Left lung (tissue), 10 donors: Measurements from ENCODE around the gene CEP43. TPM values are rescaled to one million over a fixed set of nuclear protein-coding genes. Genes with fewer than 3 reads are reported as not detected.

ENCODE experiments used
- ATAC-seq: fragments of 200-7000 bp; cut with Tn5 transposase; one replicate; pipeline ENCODE4 v1.9.1; 2020; ENCODE audit warnings: moderate library complexity
- DNase-seq, 4 donors: peaks; one replicate each; pipeline ENCODE4 v3.0.0-alpha.2; 2013 to 2020
- H3K27ac ChIP-seq, 2 donors: fragments of 200-600 bp; sonication (generic) in 1 of 2; one replicate each; pipeline versions ENCODE4 v1.5.0 to v1.8.0; 2020 to 2021
- H3K27me3 ChIP-seq, 2 donors: fragments of 200-600 bp; sonication (generic) in 1 of 2; one replicate each; pipeline versions ENCODE4 v1.5.0 to v1.8.0; 2020 to 2021
- H3K36me3 ChIP-seq, 2 donors: fragments of 200-600 bp; sonication (generic) in 1 of 2; one replicate each; pipeline versions ENCODE4 v1.5.0 to v1.8.0; 2020 to 2021
- H3K4me1 ChIP-seq, 2 donors: fragments of 200-600 bp; one replicate each; pipeline ENCODE4 v1.8.0; 2021
- H3K4me3 ChIP-seq, 2 donors: fragments of 200-600 bp; sonication (generic) in 1 of 2; one replicate each; pipeline versions ENCODE4 v1.5.0 to v1.8.0; 2020 to 2021; ENCODE audit warnings: mild to moderate bottlenecking in 1 of 2
- H3K9me3 ChIP-seq, 2 donors: fragments of 200-600 bp; sonication (generic) in 1 of 2; one replicate each; pipeline versions ENCODE4 v1.5.0 to v1.8.0; 2020 to 2021
- intact Hi-C, 2 donors: fragments of 100-400 bp; cut with DNase I; formaldehyde crosslinking; loops; one replicate each; pipeline versions ENCODE4 v1.11.2 to v1.14.2; 2022
- polyA plus RNA-seq, 6 donors: library from polyadenylated mRNA; unstranded; fragments of 120-200 nt; gene quantifications; one replicate each; pipeline ENCODE4 v1.2.1, GENCODE V29; 2013; ENCODE audit not compliant: insufficient read length in 6 of 6
- total RNA-seq, 2 donors: library from RNA; stranded (reverse); fragmentation: NEBNext Ultra II Directional; extraction: Animal tissue kit (Norgen Biotek cat#: 25700); gene quantifications; one replicate each; pipeline ENCODE4 v1.2.1, GENCODE V29; 2021
- TF ChIP-seq, protein P1 (sequence below), 2 donors: fragments of 200-600 bp; sonication (generic) in 1 of 2; IDR thresholded peaks; one replicate each; pipeline versions ENCODE4 v1.5.0 to v1.8.0; 2021; ENCODE audit warnings: antibody characterized with exemption in 2 of 2
- donor health status: DM: no; HTN: yes; CAD: no.
- donor health status: DM: no; HTN: no; CAD: no.

The CEP43 gene
- total and polyA plus RNA-seq, 8 donors = 15.3 to 50.6 (median 45.3) TPM

DNA sequence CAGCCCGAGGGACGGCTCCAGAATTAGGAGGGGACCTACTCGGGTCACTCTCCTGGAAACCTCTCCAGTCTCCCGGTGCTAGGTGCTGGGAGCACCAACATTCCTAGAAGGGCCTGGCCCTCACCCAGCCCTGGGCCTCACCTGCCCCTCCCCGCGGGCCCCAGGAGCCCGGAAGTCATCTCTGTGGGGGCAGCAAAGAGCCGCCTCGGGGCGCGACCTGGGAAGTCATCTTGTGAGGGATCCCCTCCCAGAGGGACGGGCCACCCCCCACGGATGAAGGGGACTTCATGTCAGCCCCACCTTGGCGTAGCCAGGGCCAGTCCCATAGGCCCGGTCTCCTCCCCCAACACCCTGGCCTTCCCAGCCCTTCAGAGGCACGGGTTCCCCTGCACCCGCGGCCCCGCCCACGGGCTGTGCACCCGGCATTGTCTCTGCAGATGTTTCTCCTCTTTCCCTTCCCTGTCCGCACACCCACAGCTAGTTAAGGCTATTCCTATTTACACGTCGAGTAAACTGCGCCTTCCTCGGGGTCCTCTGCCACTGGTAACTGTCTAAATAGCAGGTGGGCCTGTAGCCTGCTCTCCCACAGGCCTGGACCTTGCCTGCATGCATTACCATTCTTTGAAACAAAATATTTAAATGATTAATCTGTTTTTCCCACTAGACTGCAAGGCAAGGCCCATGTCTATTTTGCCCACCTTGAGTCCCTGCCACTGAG, 42.0 kb upstream of the CEP43 start:
- ATAC-seq = peak; percentile 50
- TF ChIP-seq, protein P1, sequence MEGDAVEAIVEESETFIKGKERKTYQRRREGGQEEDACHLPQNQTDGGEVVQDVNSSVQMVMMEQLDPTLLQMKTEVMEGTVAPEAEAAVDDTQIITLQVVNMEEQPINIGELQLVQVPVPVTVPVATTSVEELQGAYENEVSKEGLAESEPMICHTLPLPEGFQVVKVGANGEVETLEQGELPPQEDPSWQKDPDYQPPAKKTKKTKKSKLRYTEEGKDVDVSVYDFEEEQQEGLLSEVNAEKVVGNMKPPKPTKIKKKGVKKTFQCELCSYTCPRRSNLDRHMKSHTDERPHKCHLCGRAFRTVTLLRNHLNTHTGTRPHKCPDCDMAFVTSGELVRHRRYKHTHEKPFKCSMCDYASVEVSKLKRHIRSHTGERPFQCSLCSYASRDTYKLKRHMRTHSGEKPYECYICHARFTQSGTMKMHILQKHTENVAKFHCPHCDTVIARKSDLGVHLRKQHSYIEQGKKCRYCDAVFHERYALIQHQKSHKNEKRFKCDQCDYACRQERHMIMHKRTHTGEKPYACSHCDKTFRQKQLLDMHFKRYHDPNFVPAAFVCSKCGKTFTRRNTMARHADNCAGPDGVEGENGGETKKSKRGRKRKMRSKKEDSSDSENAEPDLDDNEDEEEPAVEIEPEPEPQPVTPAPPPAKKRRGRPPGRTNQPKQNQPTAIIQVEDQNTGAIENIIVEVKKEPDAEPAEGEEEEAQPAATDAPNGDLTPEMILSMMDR (IDR thresholded peaks at IDR 0.05) = no peak
- peak; percentile 20 to 93 (median 49) for DNase-seq
- intact Hi-C loops = no loop called here
- Histone ChIP-seq H3K27ac (peak overlapping the region; percentile 89 to 99), H3K9me3 (no peaks in the 10 kb centered on the region), H3K36me3 (no peaks in the 10 kb centered on the region), H3K27me3 (no peaks in the 10 kb centered on the region), H3K4me3 (peak overlapping the region; percentile 96 to 97), H3K4me1 (peaks cover 5 to 69% of the 10 kb centered on the region in 2 donors)

- TF ChIP-seq, protein P1 (IDR thresholded peaks at IDR 0.05) = no peak
- Histone ChIP-seq H3K4me1 (peaks cover 5 to 64% of the 10 kb centered on the region in 2 donors), H3K27ac (peak overlapping the region; percentile 89 to 99), H3K27me3 (no peaks in the 10 kb centered on the region), H3K9me3 (no peaks in the 10 kb centered on the region), H3K36me3 (no peaks in the 10 kb centered on the region), H3K4me3 (peak overlapping the region in 1 of 2 donors; percentile 97)
- intact Hi-C loops = no loop called here
- DNase-seq = no peak
- ATAC-seq = no peak
Observed at GRCh38 chr6:166957805-166958076, 41.5 kb upstream of the CEP43 start.

DNA sequence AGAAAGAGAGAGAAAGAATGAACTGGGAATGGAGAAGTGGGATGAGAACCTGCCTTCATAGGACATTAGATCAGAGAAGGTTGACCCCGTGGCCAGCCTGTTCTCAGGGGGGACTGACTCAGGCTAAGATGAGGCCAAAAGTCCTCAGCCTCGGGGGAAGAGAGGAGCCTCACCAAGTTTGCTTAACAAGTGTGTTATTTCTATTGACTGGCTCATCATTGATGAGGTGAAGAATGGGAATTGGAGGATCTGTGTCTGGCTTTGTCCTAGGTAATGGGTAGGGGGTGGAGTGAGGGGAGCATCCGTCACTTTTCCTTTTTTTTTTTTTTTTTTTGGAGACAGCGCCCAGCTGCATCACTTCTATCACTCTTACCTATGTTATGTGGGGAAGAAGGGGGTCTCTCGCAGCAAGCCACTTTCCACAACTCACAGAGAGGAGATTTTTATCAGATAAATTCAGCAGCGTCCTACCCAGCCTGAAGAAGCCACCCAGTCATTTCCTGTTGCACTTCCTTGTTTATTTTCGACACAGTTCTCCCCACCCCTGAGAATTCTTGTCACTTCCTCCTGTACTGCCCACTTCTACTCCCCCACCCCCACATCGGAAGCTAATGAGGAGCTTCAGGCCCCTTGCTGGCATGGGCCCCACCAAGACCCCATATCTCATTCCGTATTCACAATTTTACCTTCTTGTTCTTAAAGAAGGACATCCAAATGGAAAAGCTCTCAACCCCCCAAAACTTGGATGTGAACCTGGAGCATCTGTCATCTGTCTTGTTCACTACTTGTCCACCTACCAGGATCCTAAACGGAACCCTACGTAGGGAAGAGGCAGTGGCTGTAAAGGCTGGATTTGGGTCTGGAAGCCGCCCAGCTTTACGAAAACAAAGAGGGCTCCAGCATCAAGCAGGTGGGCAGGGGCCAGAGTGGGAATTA, 40.0 kb upstream of the CEP43 start:
- DNase-seq = peak in 1 of 4 donors; percentile 62
- Histone ChIP-seq H3K27me3 (no peaks in the 10 kb centered on the region), H3K27ac (peak overlapping the region; percentile 70 to 99), H3K4me3 (peak overlapping the region in 1 of 2 donors; percentile 9), H3K36me3 (no peaks in the 10 kb centered on the region), H3K9me3 (no peaks in the 10 kb centered on the region), H3K4me1 (peaks cover 5 to 50% of the 10 kb centered on the region in 2 donors)
- TF ChIP-seq, protein P1 (IDR thresholded peaks at IDR 0.05) = no peak
- no peak for ATAC-seq
- intact Hi-C loops = no loop called here

DNA sequence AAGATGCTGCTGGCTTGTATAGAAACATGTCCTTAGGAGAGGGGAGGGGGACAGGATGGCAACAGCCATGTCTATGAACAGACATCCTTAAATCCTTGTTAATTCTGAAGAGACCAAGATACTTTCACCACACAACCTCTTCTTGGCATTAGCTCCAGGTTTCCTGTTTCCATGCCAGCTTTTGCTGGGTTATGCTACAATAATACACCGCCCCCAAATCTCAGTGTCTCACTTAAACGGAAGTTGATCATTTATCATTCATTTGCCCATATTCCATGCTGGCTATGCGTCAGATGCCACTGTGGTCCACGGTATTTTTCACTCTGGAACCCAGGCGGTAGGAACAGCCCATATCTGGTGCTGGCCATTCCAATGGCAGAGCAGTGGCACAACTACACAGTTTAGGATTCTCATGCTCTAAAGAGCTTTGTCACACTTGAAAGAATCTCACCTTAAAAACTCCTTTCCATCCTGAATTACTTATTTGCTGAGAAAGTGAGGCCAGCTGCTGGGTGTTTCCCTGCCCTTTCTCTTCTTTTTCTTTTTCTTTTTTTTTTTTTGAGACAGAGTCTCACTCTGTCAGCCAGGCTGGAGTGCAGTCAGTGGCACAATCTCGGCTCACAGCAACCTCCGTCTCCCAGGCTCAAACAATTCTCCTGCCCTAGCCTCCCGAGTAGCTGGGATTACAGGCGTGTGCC, 39.1 kb upstream of the CEP43 start:
- no peaks in the 10 kb centered on the region for H3K36me3 ChIP-seq

More for the DNA sequence above, 39.1 kb upstream of the CEP43 start:
- H3K4me1 ChIP-seq = peaks cover 5 to 43% of the 10 kb centered on the region in 2 donors
- ATAC-seq (no peak), DNase-seq (no peak)
- no peaks in the 10 kb centered on the region for H3K9me3 ChIP-seq
- TF ChIP-seq, protein P1 (IDR thresholded peaks at IDR 0.05) = no peak
- H3K27me3 ChIP-seq = no peaks in the 10 kb centered on the region
- intact Hi-C loops = no loop called here
- H3K27ac ChIP-seq = peak overlapping the region; percentile 70 to 99
- H3K4me3 ChIP-seq = peak overlapping the region in 1 of 2 donors; percentile 9
